HuH-7.5 (cell line): ENCODE data around the gene PRSS21.

ENCODE experiments used
- DNase-seq: peaks from one replicate; pipeline ENCODE4 v3.0.0; 2011; ENCODE audit warnings: low spot score

PRSS21 gene

DNA sequence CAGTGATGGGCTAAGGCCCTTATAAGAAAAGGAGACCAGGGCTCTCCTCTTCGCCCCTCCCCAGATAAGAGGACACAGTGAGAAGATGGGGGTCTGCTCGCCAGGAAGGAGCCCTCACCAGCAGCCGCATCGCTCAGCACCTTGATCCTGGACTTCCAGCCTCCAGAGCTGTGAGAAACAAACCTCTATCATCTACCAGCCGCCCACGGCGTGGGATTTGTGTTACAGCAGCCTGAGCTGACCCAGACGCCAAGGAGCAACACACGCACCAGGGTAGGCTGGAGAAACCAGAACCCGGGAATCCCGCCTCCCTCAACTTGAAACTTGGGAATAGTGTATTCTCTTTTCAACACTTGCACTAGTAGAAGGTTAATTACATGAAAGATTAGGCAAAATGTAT, 8.9 kb downstream of the PRSS21 start:
- DNase-seq, result no peak

DNA sequence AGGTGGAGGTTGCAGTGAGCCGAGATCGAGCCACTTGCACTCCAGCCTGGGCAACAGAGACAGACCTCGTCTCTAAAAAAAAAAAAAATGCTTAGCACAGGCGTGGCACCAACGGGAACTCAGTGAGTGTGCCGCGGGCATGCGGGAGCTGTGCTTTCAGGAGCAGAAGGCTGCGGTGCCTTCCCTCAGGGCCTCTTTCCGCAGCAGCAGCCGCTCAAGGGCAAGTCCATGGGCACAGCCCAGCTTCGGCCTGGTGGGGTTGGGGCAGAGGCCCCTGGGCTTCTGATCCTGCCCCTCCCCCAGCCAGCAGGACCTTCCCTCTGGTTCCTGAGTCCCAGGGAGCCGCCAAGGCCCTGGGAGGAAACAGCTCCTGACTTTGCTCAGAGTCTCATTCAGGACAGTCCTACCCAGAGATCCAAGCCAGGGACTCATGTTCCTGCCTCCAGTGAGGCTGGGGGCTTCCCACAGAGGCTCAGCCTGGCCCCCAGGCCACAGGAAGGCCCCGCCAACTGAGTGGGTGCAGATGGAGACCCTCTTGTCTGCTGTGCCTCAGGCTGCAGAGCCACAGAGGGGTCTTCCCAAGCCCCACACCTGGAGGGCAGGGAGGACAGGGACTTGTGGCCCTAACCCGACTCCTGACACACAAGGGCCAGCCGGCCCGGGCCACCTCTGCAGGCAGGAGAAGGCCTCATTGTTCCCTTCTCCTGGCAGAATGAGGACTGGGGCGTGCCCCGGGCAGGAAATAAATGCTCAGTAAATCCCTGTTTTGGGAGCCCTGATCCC, 9.7 kb downstream of the PRSS21 start:
- no peak for DNase-seq

DNA sequence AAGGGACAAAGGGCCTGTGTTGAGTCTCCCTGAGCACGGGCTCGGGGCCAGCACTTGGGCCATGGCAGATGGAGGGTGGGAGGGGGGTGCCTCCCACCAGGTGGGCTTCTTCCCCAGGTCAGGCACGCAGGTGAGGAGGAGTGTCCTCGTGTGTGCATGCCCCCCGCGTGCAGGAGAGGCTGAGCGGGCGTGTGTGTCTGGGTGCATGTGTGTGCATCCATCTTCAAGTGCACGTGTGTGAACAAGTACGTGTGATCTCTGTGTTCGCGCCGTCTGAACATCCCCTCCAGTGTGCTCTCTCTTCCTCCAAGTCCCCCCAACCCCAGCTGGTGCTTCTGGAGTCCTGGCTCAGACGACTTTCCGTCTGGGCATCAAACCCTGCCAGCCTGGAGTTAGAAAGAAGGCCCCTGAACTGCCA, 10.3 kb downstream of the PRSS21 start:
- DNase-seq, result no peak

DNA sequence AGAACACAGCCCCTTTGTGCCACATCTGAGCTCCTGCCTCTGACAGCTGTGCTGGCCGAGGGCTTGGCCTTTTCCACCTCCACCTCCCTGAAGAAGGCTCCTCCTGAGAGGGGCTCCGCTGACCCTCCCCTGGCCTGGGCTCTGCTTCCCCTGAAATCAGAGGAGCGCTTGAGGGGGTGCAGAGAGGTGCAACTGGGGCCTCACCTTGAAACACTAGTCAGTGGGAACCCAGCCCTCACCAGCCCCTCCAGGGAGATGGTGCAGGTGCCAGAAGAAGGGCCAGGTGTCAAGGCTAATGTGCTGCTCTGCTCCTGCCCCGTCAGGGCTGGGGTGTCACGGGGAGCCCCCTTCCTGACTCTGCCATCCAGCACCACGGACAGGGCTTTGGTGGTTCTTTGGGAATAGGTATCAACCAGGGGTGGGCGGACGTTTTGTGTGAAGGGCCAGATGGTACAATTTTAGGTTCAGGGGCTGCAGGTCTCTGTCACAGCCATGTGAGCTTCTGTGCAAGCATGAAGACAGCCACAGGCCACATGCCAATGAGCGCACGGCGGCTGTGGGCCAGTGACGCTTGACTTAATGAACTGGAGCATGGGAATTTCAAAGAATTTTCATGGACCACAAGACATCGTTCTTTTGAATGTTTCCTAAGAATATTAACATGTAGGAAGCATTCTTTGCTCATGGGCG, 10.9 kb downstream of the PRSS21 start:
- no peak for DNase-seq

DNA sequence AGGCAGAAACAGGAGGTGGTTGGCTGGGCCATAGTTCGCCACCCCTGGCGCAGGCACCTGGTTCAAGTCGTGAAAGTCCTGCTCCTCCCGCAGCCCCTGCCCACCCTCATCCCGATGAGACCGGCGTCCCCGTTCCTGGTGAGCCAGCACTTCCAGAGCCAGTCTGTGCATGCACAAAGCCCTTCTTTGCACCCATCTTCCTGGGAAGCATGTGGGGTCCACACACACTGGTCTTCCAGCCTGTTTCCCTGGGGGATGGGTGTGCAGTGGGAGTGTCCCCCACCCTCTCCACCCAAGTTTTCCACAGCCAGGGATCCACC, 11.4 kb downstream of the PRSS21 start:
- no peak for DNase-seq

DNA sequence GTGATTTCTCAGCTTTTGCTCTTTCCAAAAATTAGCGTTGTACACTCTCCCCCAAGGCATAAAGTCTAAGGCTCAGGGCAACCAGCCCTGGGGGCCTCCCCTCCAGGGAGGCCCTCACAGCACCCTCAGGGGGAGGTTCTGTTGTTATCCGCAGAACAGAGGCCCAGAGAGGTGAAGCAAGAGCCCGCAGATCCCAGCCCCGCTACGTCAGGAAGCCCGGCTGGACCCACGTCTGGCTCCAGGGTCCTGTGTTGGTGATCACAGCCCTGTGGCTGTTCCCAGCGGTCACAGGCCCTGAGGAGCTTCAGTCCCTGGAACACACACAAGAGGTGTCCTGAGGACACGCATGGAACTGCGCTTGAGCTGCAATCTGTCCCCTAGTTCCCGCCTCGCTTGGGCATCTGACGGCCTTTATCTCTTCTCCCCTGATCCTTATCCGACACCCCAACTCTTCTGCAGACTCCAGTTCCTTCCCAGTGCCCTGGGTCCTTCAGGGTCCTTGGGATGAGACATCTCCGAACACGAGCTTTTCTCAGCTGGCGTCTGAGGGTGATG, 11.9 kb downstream of the PRSS21 start:
- DNase-seq, result no peak

DNA sequence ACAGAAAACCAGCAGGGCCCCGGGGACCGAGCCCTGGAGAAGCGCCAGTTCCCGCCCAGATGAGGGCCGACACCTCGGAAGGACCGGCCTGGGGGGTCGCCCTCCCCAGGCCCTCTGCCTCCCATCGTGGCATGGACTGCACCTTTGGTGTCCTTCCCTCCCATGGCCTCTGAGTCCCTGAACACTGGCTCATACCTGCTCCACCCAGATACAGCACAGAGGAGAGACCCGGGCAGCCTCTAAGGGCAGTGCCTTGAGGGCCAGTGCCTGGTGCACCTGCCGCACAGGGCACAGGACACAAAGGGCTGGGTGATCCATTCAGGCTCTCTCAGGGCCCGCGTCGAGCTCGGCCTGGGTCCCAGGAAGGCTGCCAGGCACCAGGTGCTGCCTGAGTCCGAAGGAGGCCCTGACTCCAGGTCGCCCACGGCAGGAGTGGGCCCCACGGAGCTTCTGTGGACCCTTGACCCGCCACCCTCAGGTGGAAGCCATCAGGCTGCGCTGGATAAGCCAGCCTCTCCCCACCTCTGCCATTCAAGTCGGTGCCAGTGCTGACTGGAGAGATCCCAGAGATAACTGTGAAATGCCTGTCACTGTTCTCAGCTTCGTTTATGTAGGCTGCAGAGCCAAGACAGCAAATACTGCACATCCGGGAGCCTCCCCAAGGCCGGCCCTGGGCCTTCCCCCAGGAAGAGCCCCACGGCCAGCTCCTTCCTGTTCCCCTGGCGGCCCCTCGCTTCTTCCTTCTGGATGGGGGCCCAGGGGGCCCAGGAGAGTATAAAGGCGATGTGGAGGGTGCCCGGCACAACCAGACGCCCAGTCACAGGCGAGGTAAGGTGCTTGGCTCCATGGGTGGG, 12.7 kb downstream of the PRSS21 start, which contains the start of gene ZG16B:
Gene ZG16B, plus strand, starts transcription at position 803 of the 854 bp plus-strand sequence. CDS start 139 bp downstream, outside the sequence.
- no peak for DNase-seq

DNA sequence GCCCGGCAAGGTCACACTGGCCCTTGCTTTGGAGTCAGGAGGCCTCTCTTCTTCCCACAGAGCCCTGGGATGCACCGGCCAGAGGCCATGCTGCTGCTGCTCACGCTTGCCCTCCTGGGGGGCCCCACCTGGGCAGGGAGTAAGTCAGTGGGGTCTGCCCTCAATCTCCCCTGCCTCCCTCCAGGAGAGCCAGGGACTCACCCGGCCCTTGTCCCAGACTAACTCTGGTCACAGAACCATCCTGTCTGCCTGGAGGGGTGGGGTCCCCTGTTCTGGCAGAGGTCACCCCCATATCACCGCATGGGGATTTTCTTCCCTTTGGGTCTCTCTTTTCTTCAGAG, 13.3 kb downstream of the PRSS21 start:
- DNase-seq, result no peak

DNA sequence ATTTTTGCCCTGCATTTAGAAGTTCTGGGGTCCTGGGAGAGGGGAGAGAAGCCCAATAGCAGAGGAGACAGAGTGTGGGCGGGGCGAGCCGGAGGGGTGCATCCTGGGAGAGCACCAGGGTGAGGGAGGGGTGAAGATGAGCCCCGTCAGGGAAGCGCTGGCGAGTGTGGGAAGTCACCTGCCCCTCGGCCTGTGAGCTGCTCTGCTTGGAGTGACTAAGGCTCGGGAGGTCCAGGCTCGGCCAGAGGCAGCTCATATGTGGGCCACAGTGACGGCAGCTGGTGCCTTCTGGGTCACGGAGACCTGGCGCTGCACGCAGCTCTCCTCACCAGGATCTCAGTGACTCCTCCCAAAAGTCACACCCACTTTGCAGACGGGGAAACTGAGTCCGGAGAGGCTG, 14.2 kb downstream of the PRSS21 start:
- no peak for DNase-seq

DNA sequence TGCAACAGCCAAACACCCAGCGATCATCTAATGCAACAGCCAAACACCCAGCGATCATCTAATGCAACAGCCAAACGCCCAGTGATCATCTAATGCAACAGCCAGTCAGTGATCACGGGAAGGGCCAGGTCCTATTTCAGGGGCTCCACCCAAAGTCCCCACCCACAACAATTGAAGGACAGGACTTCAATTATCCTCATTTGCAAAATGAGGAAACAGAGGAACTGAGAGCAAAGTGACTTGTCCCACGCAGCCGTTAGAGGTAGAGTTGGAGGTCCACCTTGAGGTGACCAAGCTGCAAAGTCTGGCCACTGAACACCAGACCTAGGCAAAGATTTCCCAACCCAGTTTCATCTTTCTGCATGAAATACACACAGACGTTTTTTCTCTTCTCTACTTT, 16.7 kb downstream of the PRSS21 start:
- no peak for DNase-seq

DNA sequence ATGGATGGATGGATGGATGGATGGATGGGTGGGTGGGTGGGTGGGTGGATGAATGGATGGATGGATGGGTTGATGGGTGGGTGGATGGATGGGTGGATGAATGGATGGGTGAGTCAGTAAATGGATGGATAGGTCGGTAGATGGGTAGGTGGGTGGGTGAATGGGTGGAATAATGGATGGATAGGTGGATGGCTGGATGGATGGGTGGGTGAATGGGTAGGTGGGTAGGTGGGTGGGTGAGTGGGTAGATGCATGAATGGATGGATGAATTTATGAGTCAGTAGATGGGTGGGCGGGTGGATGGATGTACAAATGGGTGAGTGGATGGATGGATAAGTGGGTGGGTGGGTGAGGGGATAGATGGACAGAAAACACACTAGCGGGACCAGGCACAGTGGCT, 17.9 kb downstream of the PRSS21 start:
- no peak for DNase-seq

DNA sequence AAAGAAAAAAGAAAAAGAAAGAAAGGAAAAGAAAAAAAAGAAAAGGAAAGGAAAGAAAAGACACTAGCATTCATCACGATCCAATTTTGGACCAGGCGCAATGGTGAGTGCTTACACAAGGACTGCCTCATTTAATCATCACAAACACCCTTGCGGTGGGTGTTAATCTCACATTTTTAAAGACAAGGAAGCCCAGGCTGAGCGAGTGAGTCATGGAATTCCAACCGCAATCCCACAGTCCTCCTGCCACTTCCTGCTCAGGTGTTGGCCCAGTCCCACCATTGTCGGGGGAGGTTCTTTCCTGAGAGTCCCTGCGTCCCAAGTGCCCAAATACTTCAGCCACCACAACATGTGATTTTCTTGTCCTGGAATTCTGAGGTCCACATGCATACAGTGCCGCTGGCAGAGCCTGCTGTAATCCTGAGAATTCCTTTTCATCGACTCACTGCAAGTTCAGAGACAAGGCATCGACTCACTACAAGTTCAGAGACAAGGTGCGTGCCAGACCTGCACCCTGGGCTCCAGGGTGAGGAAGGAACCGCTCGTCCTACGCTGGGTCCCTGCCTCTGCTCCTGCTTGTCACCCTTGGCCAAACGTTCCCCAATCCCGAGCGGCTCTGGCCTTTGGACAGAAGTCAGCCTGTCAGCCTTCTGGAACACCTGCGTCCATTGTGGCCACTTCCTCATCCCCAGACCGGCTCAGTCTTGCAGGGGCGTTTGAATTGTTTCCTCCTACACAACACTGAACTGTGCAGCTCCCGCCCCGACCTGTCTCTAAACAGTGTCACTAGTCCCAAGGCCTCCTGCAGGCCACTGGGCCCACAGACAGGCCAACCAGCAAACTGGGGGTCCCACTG, 18.8 kb downstream of the PRSS21 start:
- no peak for DNase-seq

DNA sequence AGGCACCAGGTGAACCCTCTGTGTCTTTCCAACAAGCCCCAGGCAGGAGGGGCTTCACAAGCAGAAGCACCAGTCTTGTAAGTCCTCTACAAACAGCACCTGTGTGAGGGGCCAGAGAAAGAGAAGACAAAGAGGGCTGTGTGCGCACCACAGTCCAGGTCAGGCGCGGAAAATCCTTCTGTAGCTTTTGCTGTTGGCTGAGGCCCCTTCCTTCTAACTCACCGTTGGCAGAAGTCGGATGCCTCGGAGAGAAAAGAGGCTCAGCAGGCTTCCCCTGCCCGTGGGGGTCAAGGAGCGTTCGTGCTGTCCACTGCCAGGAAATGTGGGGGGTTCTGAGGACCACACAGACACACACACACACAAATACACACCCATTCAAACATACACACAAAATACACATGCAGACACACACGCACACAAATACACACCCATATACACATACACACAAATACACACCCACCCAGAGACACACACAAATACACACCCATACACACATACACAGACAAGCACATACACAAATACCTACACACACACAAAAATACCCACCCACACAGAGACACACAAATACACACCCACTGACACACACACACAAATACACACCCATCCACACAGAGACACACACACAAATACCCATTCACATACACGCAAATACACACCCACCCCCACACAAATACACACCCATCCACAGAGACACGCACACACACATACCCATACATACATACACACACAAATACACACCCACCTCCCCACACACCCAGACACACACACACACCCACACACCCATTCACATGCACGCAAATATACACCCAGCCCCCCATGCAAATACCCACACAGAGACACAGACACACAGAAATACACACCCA, 19.8 kb downstream of the PRSS21 start:
- no peak for DNase-seq

DNA sequence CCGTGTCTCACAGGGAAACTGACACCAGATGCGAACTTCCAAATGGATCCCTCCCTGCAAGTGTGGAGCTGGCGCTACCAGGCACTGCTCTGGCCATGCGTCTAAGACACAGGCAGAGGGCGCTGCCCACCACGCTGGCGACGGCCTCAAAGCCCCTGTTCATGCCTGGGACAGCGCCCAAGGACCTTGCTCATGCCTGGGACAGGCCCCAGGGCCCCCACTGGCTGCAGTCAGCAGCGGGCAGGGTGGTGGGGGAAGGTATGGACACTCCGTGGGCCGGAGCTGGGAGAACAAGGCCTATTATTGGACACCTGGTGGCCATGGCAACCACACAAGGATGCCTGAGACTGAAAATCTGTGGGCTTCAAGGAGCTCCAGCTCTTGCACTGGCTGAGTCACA, 21.9 kb downstream of the PRSS21 start:
- DNase-seq, result peak; percentile 74

DNA sequence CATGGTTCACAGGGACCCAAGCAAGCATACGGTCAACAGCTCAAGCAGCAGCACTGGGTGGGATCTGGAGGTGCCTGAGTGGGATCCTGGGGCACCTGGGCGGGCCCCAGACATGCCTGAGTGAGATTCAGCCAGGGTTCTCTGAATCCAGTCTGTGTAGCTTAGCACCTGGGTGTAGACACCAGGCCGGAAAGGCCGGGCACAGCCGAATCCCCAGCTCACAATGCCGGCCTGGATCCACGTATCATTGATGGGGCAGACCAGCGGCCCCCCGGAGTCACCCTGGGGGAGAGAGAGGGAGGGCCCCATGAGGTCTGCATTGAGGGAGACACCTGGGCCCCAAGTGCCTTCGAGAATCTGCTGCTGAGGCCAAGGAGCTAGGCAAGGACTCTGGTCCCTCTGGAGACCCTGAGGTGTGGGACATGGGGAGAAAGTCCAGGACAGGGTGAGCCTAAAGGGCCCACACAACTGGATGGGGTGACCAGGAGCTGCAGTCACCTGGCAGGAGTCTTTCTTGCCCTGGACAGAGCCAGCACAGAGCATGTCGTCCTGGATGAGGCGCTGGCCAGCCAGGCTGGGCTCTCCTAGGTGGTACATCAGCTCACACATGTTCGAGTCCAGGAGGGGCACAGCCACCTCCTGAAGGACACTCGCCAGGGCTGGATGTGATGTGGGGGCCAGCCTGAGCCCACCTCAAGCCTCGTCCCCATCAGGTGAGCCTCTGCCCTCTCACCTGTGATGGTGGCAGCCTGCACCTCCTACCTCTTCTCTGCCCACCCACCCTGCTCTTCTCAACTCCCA, 22.8 kb downstream of the PRSS21 start:
- no peak for DNase-seq

DNA sequence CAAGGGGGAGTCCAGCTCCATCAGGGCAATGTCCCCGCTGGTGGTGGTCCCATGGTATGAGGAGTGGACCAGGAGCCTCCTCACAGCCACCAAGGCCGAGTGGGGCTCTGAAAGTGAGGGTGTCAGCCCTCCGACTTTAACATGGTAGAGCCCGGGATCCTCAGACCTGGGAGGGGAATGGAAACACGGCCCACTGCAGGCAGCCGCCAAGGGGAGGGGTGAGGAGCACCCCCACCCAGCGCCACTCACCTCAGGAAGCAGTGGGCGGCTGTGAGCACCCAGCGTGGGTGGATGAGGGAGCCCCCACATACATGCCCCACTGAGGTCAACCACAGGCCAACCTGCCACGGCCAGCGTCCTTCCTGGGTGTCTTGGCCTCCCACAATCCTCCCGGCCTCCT, 23.9 kb downstream of the PRSS21 start:
- DNase-seq, result no peak

DNA sequence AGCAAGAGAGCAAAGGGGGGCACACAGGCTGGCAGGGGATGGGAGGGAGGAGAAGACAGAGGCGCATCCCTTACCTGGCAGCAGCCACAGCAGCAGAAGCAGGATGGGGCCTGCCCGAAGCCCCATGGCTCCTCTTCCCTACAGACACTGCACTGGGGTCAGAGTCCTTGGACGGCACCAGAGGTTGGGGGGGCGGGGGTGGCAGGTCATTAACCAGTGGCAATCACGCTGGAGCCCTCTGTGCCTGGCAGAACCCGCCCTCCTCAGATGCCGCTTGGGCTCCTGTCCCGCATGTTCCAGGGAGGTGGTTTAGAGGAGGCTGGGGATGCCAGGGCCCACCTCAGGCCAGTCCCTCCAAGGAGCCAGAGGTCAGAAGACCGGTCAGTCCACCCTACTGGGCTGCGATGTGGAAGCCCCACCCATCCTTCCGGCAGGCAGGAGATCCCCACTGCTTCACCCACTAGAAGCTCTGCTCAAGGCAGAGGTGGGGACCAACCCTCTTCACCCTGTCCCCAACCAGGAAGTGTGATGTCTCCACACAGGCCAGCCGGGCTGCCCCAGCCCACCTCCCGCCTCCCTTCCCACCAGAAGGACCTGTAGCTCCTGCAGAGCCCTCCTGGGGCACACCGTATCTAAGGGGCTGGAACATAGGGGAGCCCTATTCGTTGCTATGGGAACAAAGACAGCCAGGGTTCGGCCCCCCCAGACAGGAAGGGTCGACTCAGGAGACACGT, 24.7 kb downstream of the PRSS21 start:
- DNase-seq, result no peak

DNA sequence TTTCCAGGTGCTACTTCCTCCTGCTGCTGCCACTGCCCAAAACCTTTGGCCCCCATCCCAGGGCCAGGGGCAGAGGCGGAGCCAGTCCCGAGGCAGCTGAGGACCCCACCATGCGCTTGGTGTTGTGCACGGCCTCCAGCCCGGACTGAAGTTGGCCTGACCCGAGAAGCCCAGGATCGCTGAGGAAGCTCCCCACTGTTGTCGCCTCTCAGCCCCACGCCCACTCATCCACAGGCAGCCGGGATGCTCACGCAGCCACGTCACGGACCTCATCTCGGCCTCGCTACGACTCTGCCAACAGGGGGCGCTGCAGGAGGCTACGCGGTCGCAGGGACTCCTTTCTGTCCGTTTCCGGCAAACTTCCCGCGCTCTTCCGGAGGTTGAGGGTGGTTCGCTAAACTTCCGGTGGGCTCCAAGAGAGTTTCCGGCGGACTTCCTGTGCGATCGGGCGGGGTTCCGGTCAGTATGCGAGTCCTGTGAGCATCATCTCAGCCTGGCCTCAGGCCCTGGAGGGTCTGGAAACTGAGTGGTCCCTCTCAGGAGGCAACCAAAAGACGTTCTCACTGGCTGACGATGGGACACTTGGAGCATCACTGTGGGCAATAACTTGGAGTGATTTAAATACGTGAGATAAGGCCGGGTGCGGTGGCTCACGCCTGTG, 25.4 kb downstream of the PRSS21 start:
- DNase-seq, result no peak

DNA sequence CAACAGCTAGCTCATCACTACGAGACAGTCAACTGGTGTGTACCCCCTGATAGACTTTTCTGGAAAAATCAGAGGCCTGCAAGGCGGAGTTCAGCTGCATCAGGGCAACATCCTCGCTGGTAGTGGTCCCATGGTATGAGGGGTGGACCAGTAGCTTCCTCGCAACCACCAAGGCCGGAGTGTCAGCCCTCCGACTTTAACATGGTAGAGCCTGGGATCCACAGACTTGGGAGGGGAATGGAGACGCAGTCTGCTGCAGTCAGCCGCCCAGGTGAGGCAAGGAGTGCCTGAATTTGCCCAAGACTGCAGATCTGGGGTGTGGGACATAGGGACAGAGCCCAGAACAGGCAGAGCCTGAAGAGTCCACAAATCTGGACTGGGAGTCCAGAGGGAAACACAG, 26.5 kb downstream of the PRSS21 start:
- DNase-seq, result no peak
